GM19025 (cell line): ENCODE results near the gene QPCT.

Experiments
- ATAC-seq: cut with Tn5 transposase; IDR thresholded peaks from one replicate; pipeline ENCODE4 v1.9.1; 2021; ENCODE audit warnings: mild to moderate bottlenecking, low read depth, moderate library complexity; ENCODE audit not compliant: unreplicated experiment

Gene QPCT

GRCh38 chr2:37324536-37324785, 20.0 kb upstream of the QPCT start:
- no peak for ATAC-seq

- ATAC-seq: peak; percentile 74
Observed at GRCh38 chr2:37324786-37325624, 19.4 kb upstream of the QPCT start, which contains the start of gene PRKD3. Gene PRKD3, minus strand, starts transcription at chr2:37324833. Its CDS starts 8,309 bp downstream, at chr2:37316524.

DNA sequence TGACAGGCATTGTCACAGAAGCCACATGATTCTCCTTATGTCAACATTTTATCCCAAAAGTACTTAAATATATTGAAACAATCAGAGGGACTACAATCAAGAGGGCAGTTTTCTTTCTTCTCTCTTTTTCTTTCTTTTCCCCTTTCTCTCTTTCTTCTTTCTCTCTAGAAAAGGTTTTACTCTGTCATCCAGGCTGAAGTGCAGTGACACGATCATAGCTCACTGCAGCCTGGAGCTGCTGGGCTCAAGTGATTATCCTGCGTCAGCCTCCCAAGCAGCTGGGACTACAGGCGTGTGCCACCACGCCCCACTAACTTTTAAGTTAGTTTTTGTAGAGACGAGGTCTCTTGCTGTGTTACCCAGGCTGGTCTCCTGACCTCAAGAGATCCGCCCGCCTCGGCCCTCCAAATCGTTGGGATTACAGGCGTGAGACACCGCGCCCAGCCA, 18.8 kb upstream of the QPCT start:
- ATAC-seq: no peak

- ATAC-seq: no peak
Observed at GRCh38 chr2:37326285-37326684, 18.1 kb upstream of the QPCT start.

DNA sequence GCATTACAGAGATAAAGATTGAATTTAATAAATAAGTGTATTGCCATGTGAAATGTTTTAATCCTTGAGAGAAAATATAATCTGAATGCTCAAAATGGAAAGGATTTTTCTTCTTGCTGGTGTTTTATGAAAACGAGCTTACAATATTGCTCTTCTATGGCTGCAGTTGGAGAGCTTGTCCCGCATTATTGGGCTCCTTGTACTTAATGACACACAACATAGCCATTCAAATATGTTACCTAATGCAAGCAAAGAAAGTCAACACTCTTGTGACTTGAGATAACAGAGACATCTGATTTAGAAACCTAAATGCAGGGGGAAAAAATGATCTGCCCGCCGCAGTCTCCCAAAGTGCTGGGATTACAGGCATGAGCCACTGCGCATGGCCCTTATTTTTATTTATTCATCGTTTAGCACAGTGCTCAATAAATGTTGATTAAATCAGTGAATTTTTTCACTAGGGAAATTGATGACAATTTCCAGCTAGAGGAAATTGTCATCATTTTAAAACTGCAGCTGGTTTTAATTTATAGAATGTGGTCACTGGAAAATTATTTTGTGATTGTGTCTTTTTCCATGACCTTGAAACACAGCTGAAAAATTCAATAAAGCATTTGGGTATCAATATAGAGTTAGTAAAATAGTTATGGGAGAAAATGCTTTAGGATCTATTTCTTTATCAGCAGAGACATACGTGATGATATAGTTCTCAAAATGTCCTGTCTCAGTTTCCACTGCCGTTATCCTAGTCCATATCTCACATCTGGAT, 17.4 kb upstream of the QPCT start:
- no peak for ATAC-seq

GRCh38 chr2:37330681-37331080, 13.7 kb upstream of the QPCT start:
- no peak for ATAC-seq

- no peak for ATAC-seq
Observed at GRCh38 chr2:37332560-37332959, 11.9 kb upstream of the QPCT start.

DNA sequence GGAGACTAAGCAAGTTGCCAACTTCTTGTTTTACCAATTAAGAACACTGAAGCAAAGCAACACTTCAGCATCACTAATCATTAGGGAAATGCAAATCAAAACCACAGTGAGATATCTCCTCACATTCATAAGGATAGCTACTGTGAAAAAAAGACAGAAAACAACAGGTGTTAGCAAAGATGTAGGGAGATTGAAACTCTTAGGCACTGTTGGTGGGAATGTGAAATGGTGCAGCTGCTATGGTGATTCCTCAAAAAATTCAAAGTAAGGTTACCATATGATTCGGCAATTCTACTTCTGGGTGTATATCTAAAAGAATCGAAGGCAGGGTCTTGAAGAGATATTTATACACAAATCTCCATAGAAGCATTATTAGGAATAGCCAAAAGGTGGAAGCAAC, 11.2 kb upstream of the QPCT start:
- no peak for ATAC-seq

- ATAC-seq: no peak
Observed at GRCh38 chr2:37335604-37336003, 8.8 kb upstream of the QPCT start.

DNA sequence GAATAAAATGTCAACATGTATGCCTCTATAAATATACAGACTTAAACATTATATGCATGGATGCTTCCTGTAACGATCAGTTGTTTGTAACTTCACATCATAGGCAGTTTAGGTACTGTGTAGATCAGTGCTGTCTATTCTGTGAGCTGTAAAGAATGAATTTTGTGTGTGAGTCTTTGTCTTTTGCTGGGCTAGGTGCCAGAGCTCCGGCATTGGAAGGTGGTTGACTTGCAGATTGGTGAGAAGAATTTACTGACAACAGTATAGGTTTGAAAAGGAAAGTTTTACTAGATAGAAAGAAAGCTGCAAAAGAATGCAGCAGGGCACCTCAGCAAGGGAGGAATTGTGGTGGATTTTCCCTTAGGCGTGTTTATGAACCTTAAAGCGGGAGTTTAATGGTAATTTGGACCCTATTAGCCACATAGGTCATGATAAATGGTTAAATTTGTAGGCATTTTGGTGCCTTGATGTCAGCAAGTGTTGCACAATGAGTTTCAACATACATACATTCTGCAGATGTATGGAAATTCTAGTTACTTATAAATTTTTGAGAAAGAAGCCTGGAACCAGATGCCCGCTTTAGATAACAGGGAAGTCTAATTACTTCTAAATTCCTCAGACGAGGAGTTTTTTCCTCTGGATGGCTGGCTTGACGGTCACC, 6.7 kb upstream of the QPCT start:
- ATAC-seq: no peak

DNA sequence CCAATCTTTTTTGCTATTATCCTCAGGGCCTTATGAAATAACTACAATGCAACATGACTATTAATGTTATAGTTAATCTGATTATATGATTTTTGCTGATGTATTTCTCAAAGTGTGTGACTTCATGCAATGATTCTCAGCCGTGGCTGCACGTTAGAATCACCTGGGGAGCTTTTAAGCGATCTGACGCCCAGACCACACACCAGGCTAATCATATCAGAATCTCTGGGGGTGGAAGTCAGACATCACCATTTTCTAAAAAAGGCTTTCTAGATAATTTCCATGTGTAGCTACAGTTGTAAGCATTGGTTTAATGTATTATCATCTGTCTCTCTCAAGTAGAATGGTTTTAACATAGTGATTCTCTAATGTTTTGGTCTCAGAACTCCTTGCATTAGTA, 5.5 kb upstream of the QPCT start:
- ATAC-seq: no peak

DNA sequence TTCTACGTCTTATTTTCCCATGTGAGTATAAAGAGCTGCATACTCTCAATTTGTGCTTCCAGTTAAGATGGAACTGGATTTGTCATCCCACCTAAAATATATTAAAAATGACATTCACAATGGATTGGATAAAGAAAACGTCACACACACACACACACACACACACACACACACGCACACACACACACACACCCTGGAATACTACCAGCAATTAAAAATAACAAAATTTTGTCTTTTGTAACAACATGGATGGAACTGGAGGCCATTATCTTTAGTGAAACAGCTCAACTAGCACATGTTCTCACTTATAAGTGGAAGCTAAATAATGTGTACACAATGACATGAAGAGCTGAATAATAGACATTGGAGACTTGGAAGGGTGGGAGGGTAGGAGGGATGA, 3.8 kb upstream of the QPCT start:
- no peak for ATAC-seq

GRCh38 chr2:37342591-37343220, 1.7 kb upstream of the QPCT start:
- no peak for ATAC-seq

- ATAC-seq: no peak
Observed at GRCh38 chr2:37343537-37344434, 644 bp upstream of the QPCT start.

DNA sequence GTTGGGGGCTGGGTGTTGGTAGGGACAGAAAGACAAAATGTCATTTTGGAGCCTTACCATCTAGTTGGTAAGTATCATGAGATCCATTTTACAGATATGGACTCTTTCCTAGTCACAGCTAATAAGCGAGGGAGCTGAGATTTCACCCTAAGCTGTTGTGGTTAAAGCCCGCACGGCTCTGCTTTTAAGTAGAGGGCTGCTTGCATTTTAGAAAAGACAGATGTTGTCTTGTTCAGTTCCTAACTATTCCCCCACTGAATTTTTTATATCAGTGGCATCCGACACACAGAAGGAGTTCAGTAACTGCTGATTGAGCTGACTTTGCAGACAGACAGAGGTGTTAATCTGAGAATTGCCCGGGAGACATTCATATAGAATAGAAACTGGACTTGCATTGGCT, 3.7 kb downstream of the QPCT start:
- ATAC-seq: no peak

- no peak for ATAC-seq
Observed at GRCh38 chr2:37349231-37349860, 4.9 kb downstream of the QPCT start.

GRCh38 chr2:37350034-37350433, 5.6 kb downstream of the QPCT start:
- ATAC-seq: peak; percentile 79

DNA sequence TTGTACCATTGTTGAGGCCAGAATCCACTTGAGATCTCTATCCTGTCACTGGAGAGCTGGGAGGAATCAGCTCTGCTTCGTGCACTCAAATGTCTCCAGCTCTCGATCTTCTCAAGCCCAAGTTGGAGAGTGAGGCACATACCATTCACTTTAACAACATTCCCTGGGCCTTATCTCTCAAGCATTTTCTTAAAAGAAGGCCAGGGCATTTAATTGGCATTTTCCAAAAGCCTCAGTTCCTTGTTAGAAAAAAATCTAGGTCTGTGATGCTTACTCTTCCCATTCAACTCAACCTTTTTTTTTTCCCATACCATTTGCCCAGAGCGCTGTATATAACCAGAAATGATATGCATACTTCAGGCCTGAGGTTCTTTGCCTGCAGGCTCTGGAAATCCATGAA, 10.1 kb downstream of the QPCT start:
- no peak for ATAC-seq

- ATAC-seq: no peak
Observed at GRCh38 chr2:37355735-37356134, 11.3 kb downstream of the QPCT start.

- ATAC-seq: no peak
Observed at GRCh38 chr2:37356299-37356698, 11.9 kb downstream of the QPCT start.
